ENCODE data around the gene RUFY2.
A peak's percentile ranks its signal among the peaks of the same experiment; 100 is the strongest.

Gene RUFY2

DNA sequence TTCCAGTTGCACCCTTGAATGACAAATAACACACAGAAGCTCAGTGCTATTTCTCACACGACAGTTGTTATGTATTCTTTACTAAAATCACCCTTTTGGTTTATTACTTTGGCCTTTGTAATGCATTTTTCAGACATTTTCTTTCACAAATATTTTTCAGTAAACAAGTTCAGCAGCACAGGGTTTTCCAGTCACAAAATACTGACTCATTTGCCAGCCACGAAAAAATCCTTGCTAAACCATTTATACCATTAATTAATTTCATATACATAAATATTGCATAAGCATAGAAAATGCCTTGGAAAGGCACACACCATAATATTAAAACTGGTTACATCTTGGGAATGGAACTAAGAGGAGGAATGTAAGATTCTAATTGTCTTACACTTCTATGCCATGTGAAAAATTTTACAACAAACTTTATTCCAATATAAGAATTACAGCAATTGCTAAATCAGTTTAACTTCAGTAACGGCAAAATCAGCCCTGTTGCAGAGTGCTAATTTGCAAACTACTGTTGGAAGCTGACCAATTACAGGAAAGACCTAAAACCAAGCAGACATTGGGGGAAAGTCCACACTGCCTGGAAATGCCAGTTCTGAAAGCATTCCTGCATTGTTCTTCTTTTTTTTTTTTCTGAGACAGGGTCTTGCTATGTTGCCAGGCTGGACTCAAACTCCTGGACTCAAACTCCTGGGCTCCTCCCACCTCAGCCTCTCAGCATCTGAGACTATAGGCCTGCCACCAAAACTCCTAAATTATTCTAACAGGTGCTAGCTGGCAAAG, 42.8 kb downstream of the RUFY2 start:
- no peak for FAIRE-seq

DNA sequence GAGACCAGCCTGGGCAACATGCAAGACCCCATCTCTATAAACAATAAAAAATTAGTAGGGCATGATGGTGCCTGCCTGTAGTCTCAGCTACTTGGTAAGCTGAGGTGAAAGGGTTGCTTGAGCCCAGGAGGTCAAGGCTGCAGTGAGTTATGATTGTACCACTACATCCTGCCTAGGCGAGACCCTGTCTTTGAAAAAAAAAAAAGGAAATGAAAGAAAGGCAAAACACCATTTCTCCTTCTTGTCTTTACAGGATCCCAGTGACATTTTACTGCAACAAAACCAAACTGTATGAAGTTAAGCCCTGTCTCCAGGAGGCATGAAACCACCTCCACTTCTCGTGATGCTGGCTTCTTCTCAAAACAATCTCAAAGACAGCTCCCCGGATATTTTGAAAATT, 44.5 kb downstream of the RUFY2 start:
- no peak for FAIRE-seq

DNA sequence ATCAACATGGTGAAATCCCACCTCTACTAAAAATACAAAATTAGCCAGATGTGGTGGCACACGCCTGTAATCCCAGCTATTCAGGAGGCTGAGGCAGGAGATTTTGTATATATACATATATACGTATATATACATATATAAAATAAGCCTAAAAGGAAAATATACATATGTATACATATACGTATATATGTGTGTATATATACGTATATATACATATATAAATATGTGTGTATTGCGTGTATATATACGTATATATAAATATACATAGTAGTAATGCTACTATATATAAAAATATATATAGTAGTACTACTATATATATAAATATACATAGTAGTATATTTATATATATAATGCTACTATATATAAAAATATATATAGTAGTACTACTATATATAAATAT, 47.9 kb downstream of the RUFY2 start:
- FAIRE-seq, result peak; percentile 93

DNA sequence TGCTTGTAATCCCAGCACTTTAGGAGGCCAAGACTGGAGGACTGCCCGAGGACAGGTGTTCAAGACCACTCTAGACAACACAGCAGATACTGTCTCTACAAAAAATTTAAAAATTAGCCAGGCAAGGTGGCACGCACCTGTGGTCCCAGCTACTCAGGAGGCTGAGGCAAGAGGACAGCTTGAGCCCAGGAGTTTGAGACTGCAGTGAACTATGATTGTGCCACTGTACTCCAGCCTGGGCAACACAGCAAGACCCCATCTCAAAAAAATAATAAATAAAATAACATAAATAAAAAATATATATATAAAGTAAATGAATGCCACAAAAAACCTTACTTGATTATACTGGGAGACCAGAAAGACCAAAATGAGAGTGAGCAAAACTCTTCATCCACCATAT, 53.5 kb downstream of the RUFY2 start:
- FAIRE-seq, result no peak

DNA sequence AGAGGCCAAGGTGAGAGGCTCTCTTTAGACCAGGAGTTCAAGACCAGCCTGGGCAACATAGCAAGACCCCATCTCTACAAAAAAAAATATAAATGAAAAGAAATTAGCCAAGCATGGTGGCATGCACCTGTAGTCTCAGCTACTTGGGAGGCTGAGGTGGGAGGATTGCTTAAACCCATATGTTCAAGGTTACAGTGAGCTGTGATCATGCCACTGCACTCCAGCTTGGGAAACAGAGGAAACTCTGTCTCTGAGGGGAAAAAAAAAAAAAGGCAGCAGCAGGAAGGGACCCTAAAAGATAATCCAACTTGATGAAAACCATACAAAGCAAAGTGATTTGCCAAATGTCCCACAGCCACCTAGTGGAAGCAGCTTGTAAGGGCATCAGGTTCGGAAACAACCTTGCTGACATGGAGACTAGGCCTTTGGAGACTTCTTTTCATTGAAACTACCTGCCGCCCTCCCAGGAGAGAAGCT, 58.8 kb downstream of the RUFY2 start:
- peak; percentile 58 for FAIRE-seq

DNA sequence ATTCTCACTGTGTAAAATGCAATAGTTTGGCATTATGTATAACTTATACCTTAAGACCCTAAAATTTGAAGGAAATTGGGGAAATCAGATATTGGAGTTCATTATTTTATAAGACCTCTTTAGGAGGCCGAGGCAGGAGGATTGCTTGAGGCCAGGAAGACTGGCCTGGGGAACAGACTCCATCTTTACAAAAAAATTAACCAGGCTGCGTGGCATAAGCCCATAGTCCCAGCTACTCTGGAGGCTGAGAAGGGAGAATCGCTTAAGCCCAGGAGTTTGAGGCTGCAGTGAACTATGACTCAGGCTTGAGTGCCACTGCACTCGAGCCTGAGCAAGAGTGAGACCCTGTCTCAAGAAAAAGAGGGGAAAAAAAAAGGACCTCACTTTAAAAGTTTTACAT, 60.3 kb downstream of the RUFY2 start:
- no peak for FAIRE-seq

GRCh38 chr10:68345621-68346020, 61.5 kb downstream of the RUFY2 start:
- FAIRE-seq, result peak; percentile 91

- FAIRE-seq, result peak; percentile 80
Observed at GRCh38 chr10:68342909-68343516, 64.1 kb downstream of the RUFY2 start.

DNA sequence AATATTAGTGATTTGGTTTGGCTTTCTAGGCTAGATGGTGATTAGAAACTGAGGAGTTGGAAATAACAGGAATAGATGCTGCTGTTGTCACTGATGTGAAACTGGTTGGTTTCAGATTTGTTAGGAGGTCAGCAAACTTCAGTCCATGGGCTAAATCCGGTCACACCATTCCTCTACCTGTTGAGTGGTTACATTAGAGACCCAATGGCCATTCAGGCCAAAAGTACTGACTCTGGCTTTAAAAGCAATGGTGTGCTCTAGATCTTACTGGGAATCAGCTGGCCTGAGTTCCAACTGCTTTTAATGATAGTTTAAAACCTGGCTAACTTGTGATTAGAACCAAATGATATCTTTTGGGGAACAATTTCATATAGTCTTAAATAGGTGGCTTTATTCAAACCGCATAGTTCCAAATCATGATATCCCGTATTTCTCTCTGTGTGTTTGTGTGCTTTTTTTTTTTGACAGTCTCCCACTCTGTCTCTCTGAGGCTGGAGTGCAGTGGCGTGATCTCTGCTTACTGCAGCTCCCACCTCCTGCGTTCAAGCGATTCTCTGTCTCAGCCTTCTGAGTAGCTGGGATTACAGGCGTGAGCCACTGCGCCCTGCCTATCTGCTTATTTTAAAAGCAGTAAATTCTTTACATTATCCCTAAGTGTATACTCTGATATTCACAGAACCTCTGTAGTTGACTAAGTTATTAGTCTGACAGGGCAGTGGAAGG, 66.6 kb downstream of the RUFY2 start:
- FAIRE-seq, result no peak

DNA sequence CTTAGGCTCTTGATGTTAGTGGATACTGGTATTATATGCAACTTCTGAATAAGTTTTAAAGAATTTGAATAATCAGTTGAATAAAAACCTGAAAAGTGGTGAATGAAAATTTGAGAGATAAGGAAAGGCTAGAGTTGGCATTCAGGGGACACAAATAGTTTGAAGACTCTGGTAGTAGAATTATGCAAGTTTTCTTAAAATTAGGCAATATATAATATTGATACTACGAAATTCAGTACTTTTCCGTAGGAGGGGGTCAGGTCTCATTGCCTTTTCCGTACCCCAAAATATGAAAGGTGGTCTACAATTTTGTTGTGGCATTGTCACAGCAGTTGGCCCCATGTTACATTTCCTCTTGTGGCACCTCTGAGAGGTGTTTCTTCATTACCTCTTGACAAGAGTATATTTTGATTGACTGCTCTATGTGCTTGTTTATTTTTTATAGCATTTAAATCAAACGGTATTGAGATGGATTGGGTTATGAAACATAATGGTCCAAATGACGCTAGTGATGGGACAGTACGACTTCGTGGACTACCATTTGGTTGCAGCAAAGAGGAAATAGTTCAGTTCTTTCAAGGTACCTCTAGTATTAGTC, 70.2 kb downstream of the RUFY2 start:
- no peak for FAIRE-seq

DNA sequence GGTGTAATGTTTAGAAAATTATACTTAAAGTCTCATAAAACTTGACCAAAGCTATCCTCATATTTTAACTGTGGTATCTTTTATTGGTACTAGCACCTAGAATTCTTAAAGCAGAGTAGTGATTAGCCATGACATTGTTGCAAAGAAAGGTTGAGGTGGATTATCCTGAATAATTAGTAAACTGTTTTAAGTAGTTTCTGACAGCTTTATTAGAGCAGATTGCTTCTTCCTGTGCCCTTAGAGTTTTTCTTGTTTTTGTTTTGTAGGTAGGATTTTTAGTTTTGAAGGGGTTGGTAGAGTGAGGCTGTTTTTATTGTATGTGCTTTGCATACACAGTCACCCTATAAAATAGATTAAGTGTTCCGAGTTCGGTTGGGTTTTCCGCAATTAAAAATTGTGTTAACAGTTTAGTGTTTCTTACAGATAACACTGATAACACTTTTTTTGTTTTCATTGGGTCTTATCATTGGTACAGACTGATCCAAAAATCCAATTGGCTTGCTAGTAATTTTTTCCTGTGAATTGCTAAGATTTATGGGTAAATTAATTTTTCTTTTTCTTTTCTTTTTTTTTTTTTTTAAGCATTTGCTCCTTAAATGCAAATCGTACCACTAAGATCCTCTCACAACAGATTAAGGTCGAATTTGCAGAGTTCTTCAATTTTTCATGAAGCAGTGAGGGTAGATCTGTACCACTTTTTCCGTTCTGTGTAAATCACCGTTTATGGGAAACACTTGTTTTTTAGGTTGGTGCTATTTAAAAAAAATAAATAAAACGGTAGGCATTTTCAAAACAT, 72.2 kb downstream of the RUFY2 start:
- FAIRE-seq, result peak; percentile 34

- peak; percentile 51 for FAIRE-seq
Observed at GRCh38 chr10:68333440-68334431, 73.3 kb downstream of the RUFY2 start.

- FAIRE-seq, result no peak
Observed at GRCh38 chr10:68333058-68333395, 74.0 kb downstream of the RUFY2 start.

GRCh38 chr10:68332259-68333057, 74.6 kb downstream of the RUFY2 start, which contains the start of gene PBLD:
TSS of gene PBLD (minus strand) at chr10:68332928. CDS start at chr10:68306844, 26,084 bp downstream.
- FAIRE-seq, result no peak

DNA sequence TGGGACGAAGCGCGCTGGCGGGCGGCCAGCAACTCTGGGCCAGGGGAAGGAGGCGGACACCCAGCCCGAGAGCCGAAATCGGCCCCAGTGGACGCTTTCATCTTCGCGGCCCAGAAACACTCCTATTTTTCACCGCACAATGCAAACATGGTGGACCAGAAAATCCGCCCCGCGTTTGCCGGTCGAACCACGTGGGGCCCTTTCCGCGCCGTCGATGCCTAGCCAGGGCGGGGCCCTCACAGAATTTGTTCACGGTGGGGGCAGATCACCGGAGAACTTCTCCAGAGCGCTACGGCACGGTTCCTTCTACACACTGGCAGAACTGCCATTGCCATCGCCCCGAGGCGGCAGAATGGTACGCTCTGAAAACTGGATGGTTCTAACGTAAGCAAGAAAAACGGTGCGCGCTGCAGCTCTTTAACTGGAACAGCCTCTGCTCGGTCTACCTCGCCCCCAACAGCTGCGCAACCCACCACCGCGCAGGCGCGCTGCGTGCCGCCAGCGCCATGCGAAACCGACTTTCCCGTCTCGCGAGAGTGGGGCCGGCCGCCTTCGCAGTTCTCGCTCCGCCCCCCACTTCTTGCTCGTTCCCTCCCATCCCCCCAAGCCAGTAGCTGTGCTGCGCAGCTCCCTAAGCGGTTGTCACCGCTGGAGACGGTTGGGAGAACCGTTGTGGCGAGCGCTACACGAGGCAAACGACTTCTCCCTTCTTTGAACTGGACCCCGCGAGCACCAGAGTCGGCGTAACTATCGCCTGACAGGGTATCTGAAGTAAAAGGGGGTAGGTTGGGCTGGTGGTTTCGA, 75.4 kb downstream of the RUFY2 start, which contains the start of gene HNRNPH3:
Gene HNRNPH3, plus strand, starts transcription at position 610 of the 804 bp plus-strand sequence. CDS start 5,158 bp downstream, outside the sequence.
- FAIRE-seq, result peak; percentile 89

GRCh38 chr10:68330852-68331454, 76.1 kb downstream of the RUFY2 start:
- no peak for FAIRE-seq

GRCh38 chr10:68329506-68329861, 77.6 kb downstream of the RUFY2 start:
- no peak for FAIRE-seq

DNA sequence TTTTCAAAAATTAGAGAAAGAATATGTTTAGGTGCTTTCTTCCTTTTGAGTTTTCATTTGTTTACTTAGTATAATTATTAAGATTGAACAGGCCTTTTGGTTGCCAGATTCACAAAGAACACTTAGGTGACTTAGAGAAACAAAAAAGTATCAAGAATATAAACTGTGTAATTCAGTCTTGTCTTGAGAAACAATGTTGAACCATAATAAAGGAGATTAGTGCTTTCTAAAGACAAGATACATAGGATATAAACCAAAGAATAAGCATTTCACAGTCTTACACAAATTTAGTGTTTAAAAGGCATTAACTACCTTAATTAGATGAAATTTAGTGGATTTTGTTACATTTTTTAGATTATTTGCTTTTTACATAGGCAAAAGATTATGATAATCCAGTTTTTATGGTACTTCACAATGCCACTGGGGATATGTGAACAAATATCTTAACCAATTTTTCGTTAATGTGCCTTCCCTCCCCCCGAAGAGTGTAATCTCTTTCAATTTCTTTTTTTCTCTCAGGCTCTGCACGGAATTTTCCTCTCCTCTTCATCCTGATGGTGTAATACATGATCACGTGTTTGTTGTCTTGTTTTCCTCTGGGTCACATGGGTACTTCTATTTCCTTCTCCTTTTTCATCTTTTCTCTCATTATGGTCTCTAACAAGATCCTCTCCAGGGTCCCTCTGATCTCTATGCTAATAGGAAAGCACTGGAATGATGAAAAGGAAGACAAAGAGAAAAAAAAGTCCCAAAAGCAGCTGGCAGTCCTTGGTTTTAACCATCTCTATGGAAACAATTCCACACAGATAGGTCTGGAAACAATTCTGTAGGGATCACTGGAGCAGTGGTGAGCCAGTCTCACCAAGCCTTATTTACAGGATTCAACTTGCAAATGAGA, 78.9 kb downstream of the RUFY2 start:
- peak; percentile 98 for FAIRE-seq
